Stimulated activated CD4-positive, alpha-beta T cell treated with anti-CD3 and anti-CD28 coated beads, Interleukin-4, amount 100 ng/mL, for 4 hours (primary cell): ENCODE results near the gene OSBP2.

Source experiments
- DNase-seq, 2 experiments: peaks; one replicate each; pipeline ENCODE4 v3.0.0-alpha.2; 2020

Gene OSBP2

GRCh38 chr22:30910358-30910757 lies 215.7 kb downstream of the OSBP2 start:
- DNase-seq, result no peak

- DNase-seq, result no peak
These were observed 224.1 kb downstream of the OSBP2 start for GRCh38 chr22:30918761-30919160.

- DNase-seq, result no peak
These were observed 225.3 kb downstream of the OSBP2 start for GRCh38 chr22:30919973-30920372.

- DNase-seq, result peak; percentile 79 to 85
These were observed 225.7 kb downstream of the OSBP2 start for GRCh38 chr22:30920407-30920806.

- no peak for DNase-seq
These were observed 226.4 kb downstream of the OSBP2 start for GRCh38 chr22:30921108-30921507.

GRCh38 chr22:30922151-30922611 lies 227.5 kb downstream of the OSBP2 start:
- peak; percentile 79 to 89 for DNase-seq

GRCh38 chr22:30923168-30923900 lies 228.7 kb downstream of the OSBP2 start:
- no peak for DNase-seq

- no peak for DNase-seq
These were observed 231.0 kb downstream of the OSBP2 start for GRCh38 chr22:30925667-30926066.

GRCh38 chr22:30926706-30927105 lies 232.0 kb downstream of the OSBP2 start:
- no peak for DNase-seq

- no peak for DNase-seq
These were observed 233.1 kb downstream of the OSBP2 start for GRCh38 chr22:30927806-30928205.

- DNase-seq, result no peak
These were observed 233.7 kb downstream of the OSBP2 start for GRCh38 chr22:30928401-30928800.

GRCh38 chr22:30930228-30930627 lies 235.6 kb downstream of the OSBP2 start:
- no peak for DNase-seq

- no peak for DNase-seq
These were observed 237.0 kb downstream of the OSBP2 start for GRCh38 chr22:30931541-30932300.

- DNase-seq, result no peak
These were observed 238.0 kb downstream of the OSBP2 start for GRCh38 chr22:30932661-30933060.

GRCh38 chr22:30933457-30933856 lies 238.8 kb downstream of the OSBP2 start:
- no peak for DNase-seq

- DNase-seq, result no peak
These were observed 239.4 kb downstream of the OSBP2 start for GRCh38 chr22:30934053-30934452.

GRCh38 chr22:30940685-30941362 lies 246.2 kb downstream of the OSBP2 start:
- DNase-seq, result peak; percentile 40 to 56

- DNase-seq, result no peak
These were observed 246.7 kb downstream of the OSBP2 start for GRCh38 chr22:30941363-30941740.

GRCh38 chr22:30943368-30943767 lies 248.7 kb downstream of the OSBP2 start:
- peak in 1 of 2 experiments; percentile 34 for DNase-seq

GRCh38 chr22:30944986-30945385 lies 250.3 kb downstream of the OSBP2 start:
- no peak for DNase-seq

- DNase-seq, result no peak
These were observed 251.0 kb downstream of the OSBP2 start for GRCh38 chr22:30945653-30946052.

GRCh38 chr22:30946354-30946753 lies 251.7 kb downstream of the OSBP2 start:
- DNase-seq, result no peak

GRCh38 chr22:30947173-30947815 lies 252.6 kb downstream of the OSBP2 start:
- no peak for DNase-seq
